GDM1 (cell line): ENCODE measurements around the gene SLC1A5.

ENCODE experiments used
- DNase-seq: peaks from one replicate; lab custom pipeline; 2025; lab: John Stamatoyannopoulos, UW

The SLC1A5 gene

DNA sequence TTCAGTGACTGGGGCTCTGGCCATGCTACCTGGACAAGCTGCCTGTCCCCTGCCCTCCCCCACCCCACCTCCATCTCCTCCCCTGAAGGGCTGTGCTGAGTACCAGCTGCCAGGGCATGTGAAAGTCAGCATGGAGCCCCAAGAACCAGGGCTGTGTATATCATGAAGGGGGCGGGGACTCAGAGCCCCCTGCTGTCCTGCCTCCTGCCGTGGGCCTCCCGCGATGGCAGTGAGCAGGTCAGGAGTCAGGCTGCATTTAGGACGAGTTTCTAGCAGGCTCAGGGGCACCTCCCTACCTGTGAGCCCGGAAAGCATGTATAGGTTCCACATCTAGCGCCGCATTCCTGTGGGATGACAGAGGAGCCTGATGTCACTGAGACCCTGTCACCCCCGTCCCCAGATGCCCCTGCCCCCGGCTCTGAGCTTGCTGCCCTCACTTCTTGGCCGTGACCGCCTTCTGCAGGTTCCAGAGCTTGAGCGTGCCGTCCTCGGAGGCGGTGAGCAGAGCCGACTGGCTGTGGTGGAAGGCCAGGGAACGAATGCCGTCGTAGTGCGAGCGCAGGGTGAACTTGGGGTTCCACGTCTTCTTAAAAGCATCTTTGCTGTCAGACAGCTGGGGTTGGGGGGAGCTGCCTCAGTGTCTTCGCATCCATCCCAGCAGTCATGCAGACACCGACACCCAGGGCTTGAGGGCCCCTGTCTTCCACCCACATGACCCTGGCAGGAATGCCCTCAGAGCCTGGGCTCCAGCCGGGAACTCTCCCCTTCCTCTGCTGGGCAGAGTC lies 63.2 kb downstream of the SLC1A5 start:
- DNase-seq: no peak
